ENCODE data around the gene ARHGAP27.

The ARHGAP27 gene

DNA sequence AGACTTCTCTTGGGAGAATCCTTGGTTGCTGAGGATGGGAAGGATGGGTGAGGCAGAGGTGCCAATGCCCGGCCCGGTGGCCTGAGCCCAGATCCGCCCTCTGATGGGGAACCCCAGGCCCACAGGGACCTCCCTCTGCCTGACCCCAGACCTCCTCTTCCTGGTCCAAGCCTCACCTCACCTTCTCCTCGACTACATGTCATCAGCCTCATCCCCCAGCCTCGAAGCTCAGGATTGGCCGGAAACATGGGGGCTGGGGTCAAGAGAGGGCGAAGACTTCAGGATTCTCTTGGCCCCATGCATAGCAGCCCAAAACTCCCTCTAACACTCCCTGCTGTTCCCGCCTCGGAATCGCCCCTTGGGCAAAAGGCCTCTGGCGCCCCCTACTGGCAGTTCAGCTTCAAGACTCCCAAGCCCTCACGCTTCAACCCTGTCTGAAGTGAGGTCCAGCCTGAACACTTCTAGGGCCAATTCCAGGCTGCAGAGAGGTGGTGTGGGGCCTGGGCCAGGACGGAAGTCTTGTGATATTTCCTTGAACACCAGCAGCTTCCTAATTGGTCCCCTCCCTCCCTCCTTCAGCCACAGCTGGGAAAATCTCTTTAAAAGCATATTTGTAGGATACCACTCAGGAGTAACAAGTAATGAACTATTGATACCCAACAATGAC is 47.2 kb downstream of the ARHGAP27 start:
- DNase-seq (ENCODE audit: low spot score) = peak; percentile 91
- in situ Hi-C loops (cut with MboI; ENCODE audit: low sequenced_read_pairs, unreplicated experiment) = loop anchor here (10.0 kb wide), 1 partner anchor 111 kb away; no protein-coding TSS in a partner anchor
- TF ChIP-seq CTCF (IDR thresholded peaks at IDR 0.05; ENCODE audit: borderline replicate concordance, control extremely low read depth, extremely low read depth, insufficient read depth, missing control alignments) = peak; percentile 97

- no peak for DNase-seq (ENCODE audit: low spot score)
- in situ Hi-C loops (cut with MboI; ENCODE audit: low sequenced_read_pairs, unreplicated experiment) = loop anchor here (10.0 kb wide), 1 partner anchor 110 kb away; no protein-coding TSS in a partner anchor
- TF ChIP-seq CTCF (IDR thresholded peaks at IDR 0.05; ENCODE audit: borderline replicate concordance, control extremely low read depth, extremely low read depth, insufficient read depth, missing control alignments) = no peak
Measured at GRCh38 chr17:45384789-45385262, 47.8 kb downstream of the ARHGAP27 start.

- DNase-seq (ENCODE audit: low spot score) = no peak
- TF ChIP-seq CTCF (IDR thresholded peaks at IDR 0.05; ENCODE audit: borderline replicate concordance, control extremely low read depth, extremely low read depth, insufficient read depth, missing control alignments) = no peak
- in situ Hi-C loops (cut with MboI; ENCODE audit: low sequenced_read_pairs, unreplicated experiment) = loop anchor here (10.0 kb wide), 1 partner anchor 109 kb away; no protein-coding TSS in a partner anchor
Measured at GRCh38 chr17:45384047-45384788, 48.5 kb downstream of the ARHGAP27 start.

- in situ Hi-C loops (cut with MboI; ENCODE audit: low sequenced_read_pairs, unreplicated experiment) = loop anchor here (10.0 kb wide), 1 partner anchor 108 kb away; no protein-coding TSS in a partner anchor
- no peak for DNase-seq (ENCODE audit: low spot score)
- TF ChIP-seq CTCF (IDR thresholded peaks at IDR 0.05; ENCODE audit: borderline replicate concordance, control extremely low read depth, extremely low read depth, insufficient read depth, missing control alignments) = no peak
Measured at GRCh38 chr17:45383003-45383402, 49.7 kb downstream of the ARHGAP27 start.

- no peak for DNase-seq (ENCODE audit: low spot score)
- in situ Hi-C loops (cut with MboI; ENCODE audit: low sequenced_read_pairs, unreplicated experiment) = loop anchor here (10.0 kb wide), 1 partner anchor 107 kb away; no protein-coding TSS in a partner anchor
- TF ChIP-seq CTCF (IDR thresholded peaks at IDR 0.05; ENCODE audit: borderline replicate concordance, control extremely low read depth, extremely low read depth, insufficient read depth, missing control alignments) = no peak
Measured at GRCh38 chr17:45382226-45382625, 50.4 kb downstream of the ARHGAP27 start.

DNA sequence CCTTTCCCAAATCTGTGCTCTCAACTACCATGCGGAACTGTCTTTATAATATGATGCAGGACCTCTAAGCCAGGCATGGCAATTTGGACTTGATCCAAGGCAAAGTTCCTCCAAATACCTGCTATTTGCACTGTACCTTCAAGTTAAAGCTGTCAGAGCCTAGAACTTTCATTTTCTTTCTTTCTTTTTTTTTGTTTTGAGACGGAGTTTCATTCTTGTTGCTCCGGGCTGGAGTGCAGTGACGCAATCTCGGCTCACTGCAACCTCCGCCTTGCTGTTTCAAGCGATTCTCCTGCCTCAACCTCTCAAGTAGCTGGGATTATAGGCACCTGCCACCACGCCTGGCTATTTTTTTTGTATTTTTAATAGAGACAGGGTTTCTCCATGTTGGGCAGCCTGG is 51.7 kb downstream of the ARHGAP27 start:
- no peak for TF ChIP-seq CTCF (IDR thresholded peaks at IDR 0.05; ENCODE audit: borderline replicate concordance, control extremely low read depth, extremely low read depth, insufficient read depth, missing control alignments)
- in situ Hi-C loops (cut with MboI; ENCODE audit: low sequenced_read_pairs, unreplicated experiment) = loop anchor here (10.0 kb wide), 1 partner anchor 106 kb away; no protein-coding TSS in a partner anchor
- DNase-seq (ENCODE audit: low spot score) = no peak

All from GM13976 (cell line).